HCT116 (cell line): ENCODE results near the gene PPP1R16B.

ENCODE experiments used
- CEBPB ChIP-seq: IDR thresholded peaks from 2 replicates; pipeline ENCODE4 v1.6.1; 2012; ENCODE audit warnings: low read depth
- EZH2phosphoT487 ChIP-seq: fragments of 200-600 bp; IDR thresholded peaks from 2 replicates; pipeline ENCODE4 v1.6.1; 2018; ENCODE audit warnings: antibody characterized with exemption, borderline replicate concordance
- JUND ChIP-seq: IDR thresholded peaks from 2 replicates; pipeline ENCODE4 v1.6.1; 2012
- POLR2A ChIP-seq: IDR thresholded peaks from 2 replicates; pipeline ENCODE4 v1.7.0; 2011; ENCODE audit warnings: borderline replicate concordance; ENCODE audit not compliant: insufficient read depth, insufficient read length; ENCODE audit errors: extremely low read depth
- POLR2AphosphoS5 ChIP-seq: IDR thresholded peaks from 2 replicates; pipeline ENCODE4 v1.6.1; 2011; ENCODE audit warnings: mild to moderate bottlenecking, low read depth, low read length, moderate library complexity
- RAD21 ChIP-seq: IDR thresholded peaks from 2 replicates; pipeline ENCODE4 v1.6.1; 2012; ENCODE audit warnings: low read depth, mild to moderate bottlenecking
- SIN3A ChIP-seq: IDR thresholded peaks from 2 replicates; pipeline ENCODE4 v1.6.1; 2012; ENCODE audit warnings: low read depth
- TCF7L2 ChIP-seq: IDR thresholded peaks from 2 replicates; pipeline ENCODE4 v1.7.0; 2011; ENCODE audit warnings: borderline replicate concordance, inconsistent platforms; ENCODE audit not compliant: insufficient read depth, insufficient read length; ENCODE audit errors: extremely low read depth
- YY1 ChIP-seq: IDR thresholded peaks from 2 replicates; pipeline ENCODE4 v1.6.1; 2011; ENCODE audit warnings: low read length, low read depth, moderate library complexity, mild to moderate bottlenecking; ENCODE audit not compliant: insufficient replicate concordance; ENCODE audit errors: extremely low read depth
- ZFX ChIP-seq: fragments of 450-650 bp; IDR thresholded peaks from 2 replicates; pipeline ENCODE4 v1.6.1; 2017
- TF ChIP-seq, protein P1 (sequence below), 3 experiments: fragments of 200-600 bp in 1 of 3; sonication (generic) in 1 of 3; IDR thresholded peaks in 2 of 3; conservative IDR thresholded peaks in 1 of 3; 2 replicates each; pipeline ENCODE4 v1.5.1; 2012 to 2017; ENCODE audit warnings: low read depth in 2 of 3, low read length in 2 of 3, antibody characterized with exemption in 1 of 3, borderline replicate concordance in 1 of 3, control low read depth in 1 of 3, mild to moderate bottlenecking in 1 of 3, mixed read lengths in 1 of 3, mixed run types in 1 of 3, moderate library complexity in 1 of 3; ENCODE audit not compliant: insufficient read depth in 1 of 3
- TF ChIP-seq, protein P2 (sequence below): IDR thresholded peaks from 2 replicates; pipeline ENCODE4 v1.6.1; 2012

DNA sequence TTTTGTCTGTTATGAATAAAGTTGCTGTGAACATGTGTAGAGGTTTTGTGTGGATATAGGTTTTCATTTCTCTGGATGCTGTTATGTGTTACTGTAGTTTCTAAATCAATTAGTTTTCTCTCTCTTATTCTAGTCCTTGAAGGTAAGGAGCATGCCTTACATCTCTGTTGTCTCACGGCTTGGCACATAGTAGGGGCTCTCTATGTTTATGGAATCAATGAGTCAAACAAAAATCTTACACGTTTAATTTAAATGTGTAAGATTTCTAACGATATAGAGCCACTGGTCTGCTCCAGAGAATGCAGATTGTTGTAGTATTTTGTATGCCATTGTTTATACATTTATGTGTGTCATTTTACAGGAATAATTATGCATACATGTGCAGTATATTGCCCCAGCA lies 141.3 kb downstream of the PPP1R16B start:
- no peak for TF ChIP-seq RAD21
- TF ChIP-seq, protein P1, sequence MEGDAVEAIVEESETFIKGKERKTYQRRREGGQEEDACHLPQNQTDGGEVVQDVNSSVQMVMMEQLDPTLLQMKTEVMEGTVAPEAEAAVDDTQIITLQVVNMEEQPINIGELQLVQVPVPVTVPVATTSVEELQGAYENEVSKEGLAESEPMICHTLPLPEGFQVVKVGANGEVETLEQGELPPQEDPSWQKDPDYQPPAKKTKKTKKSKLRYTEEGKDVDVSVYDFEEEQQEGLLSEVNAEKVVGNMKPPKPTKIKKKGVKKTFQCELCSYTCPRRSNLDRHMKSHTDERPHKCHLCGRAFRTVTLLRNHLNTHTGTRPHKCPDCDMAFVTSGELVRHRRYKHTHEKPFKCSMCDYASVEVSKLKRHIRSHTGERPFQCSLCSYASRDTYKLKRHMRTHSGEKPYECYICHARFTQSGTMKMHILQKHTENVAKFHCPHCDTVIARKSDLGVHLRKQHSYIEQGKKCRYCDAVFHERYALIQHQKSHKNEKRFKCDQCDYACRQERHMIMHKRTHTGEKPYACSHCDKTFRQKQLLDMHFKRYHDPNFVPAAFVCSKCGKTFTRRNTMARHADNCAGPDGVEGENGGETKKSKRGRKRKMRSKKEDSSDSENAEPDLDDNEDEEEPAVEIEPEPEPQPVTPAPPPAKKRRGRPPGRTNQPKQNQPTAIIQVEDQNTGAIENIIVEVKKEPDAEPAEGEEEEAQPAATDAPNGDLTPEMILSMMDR (IDR thresholded peaks at IDR 0.05 in 2 of 3, conservative IDR thresholded peaks at IDR 0.05 in 1 of 3; ENCODE audit: borderline replicate concordance in 1 of 3, insufficient read depth in 1 of 3, low read depth in 2 of 3, low read length in 2 of 3), result no peak
- no peak for TF ChIP-seq TCF7L2
- TF ChIP-seq ZFX, result no peak
- TF ChIP-seq POLR2AphosphoS5, result no peak
- TF ChIP-seq JUND, result no peak
- no peak for TF ChIP-seq SIN3A
- no peak for TF ChIP-seq YY1
- no peak for TF ChIP-seq EZH2phosphoT487
- TF ChIP-seq POLR2A, result no peak
- TF ChIP-seq CEBPB, result no peak
- TF ChIP-seq, protein P2, sequence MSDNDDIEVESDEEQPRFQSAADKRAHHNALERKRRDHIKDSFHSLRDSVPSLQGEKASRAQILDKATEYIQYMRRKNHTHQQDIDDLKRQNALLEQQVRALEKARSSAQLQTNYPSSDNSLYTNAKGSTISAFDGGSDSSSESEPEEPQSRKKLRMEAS, result no peak
